Muscle layer of colon (tissue), 2 donors: ENCODE data around the gene IL10RA.

Experiments
- H3K27ac ChIP-seq: one replicate; pipeline ENCODE4 v1.7.0; 2013; ENCODE audit warnings: low read depth, mild to moderate bottlenecking, low read length, moderate library complexity
- H3K27me3 ChIP-seq, 2 donors: one replicate each; pipeline ENCODE4 v1.7.0; 2013; ENCODE audit warnings: low read length in 2 of 2, mild to moderate bottlenecking in 2 of 2; ENCODE audit not compliant: insufficient read depth in 2 of 2, control insufficient read depth in 1 of 2
- H3K36me3 ChIP-seq: one replicate; pipeline ENCODE4 v1.7.0; 2013; ENCODE audit warnings: mild to moderate bottlenecking, low read length; ENCODE audit not compliant: insufficient read depth
- H3K4me1 ChIP-seq: one replicate; pipeline ENCODE4 v1.7.0; 2013; ENCODE audit warnings: mild to moderate bottlenecking, low read length; ENCODE audit not compliant: insufficient read depth
- H3K4me3 ChIP-seq, 2 donors: one replicate each; pipeline ENCODE4 v1.7.0; 2013; ENCODE audit warnings: low read length in 2 of 2, low read depth in 1 of 2, mild to moderate bottlenecking in 1 of 2, moderate library complexity in 1 of 2
- H3K9ac ChIP-seq: one replicate; pipeline ENCODE4 v1.7.0; 2013; ENCODE audit warnings: low read length
- H3K9me3 ChIP-seq: one replicate; pipeline ENCODE4 v1.7.0; 2013; ENCODE audit warnings: mild to moderate bottlenecking, low read length
- donor health status: abdominal sarcoma.
- donor health status: Adenocarcinoma of cecum.

The IL10RA gene

GRCh38 chr11:118045191-118045590 is 59.0 kb downstream of the IL10RA start:
- Histone ChIP-seq H3K9me3 (no peaks in the 10 kb centered on the region), H3K9ac (no peak overlapping the region), H3K4me3 (no peak overlapping the region), H3K36me3 (no peaks in the 10 kb centered on the region), H3K27me3 (no peaks in the 10 kb centered on the region), H3K4me1 (no peaks in the 10 kb centered on the region), H3K27ac (no peak overlapping the region)

DNA sequence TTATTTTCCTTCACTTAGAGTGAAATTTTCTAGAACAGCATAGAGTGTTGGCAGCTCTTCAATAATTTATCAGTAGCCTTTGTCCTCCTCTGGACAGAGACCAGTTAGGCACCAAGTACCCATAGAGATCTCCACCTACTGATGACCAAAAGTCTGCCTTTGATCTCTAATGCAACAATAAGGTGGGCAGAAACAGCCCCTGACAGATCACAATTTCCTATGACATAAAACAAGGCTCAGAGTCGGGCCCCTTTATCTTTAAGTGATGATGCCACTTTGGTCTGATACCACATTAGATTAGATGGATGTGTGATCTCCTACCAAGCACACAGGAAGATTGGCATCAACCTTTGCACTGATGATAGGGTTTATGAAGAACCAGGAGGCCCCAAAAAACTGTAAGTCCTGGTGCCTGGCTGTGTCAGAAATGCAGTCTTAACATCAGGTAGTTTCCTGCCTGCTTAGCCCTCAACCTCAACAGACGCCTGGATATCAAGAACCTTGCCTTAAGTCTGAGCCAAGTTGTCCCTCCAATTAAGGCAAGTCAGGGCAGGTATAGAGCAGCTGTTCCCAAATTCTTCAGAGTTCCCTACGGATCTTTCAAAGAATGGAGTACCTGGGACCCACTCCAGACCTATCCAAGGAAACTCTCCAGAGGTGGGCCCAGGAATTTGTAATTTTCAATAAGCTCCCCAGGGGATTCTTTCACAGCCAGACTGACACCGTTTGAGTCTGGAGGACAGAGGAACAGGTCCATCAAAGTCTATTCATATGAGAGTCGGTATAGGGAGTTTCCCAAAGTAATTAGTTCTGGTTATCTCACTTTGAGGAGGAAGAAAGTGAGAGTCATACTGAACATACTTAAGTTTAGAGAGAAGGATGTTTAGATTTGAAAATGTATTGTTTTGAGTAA is 60.1 kb downstream of the IL10RA start:
- no peaks in the 10 kb centered on the region for H3K4me1 ChIP-seq
- no peak overlapping the region for H3K27ac ChIP-seq
- H3K27me3 ChIP-seq, result no peaks in the 10 kb centered on the region
- H3K9ac ChIP-seq, result no peak overlapping the region
- H3K36me3 ChIP-seq, result no peaks in the 10 kb centered on the region
- no peaks in the 10 kb centered on the region for H3K9me3 ChIP-seq
- H3K4me3 ChIP-seq, result no peak overlapping the region

DNA sequence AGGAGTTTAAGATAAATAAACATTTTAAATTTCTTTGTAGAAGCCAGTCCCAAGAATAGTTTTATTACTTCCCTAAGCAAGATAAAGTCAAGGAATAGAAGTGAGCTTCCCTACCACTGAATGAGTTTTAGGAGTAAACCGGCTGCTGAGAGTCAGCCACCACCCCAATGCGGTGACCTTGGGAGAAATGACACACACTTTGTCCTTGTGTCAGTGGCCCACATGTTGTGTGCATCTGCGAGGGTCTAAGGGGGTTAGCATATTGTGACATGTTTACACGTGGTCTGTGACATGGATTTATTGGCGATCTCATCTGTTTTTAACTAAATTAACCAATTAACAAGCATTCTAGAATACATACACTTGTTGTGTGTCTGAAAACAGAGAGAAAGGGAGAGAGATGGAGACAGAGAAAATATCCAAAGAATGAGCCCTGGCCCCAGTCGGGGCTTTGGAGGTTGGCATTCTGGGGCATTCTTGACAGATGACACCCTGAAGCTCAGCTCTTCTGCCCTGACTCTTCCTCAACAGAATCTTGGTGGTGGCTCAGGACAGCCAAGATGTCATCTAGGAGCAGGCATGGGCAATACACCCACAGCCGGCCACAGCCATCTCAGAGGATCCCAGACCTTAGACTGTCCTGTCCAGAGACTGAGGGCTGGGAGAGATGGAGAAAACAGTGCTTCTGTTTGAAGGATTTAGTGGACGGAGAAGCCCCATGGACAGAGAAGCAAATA is 60.9 kb downstream of the IL10RA start:
- no peaks in the 10 kb centered on the region for H3K9me3 ChIP-seq
- no peak overlapping the region for H3K9ac ChIP-seq
- no peaks in the 10 kb centered on the region for H3K27me3 ChIP-seq
- H3K4me3 ChIP-seq, result no peak overlapping the region
- H3K27ac ChIP-seq, result no peak overlapping the region
- H3K36me3 ChIP-seq, result no peaks in the 10 kb centered on the region
- H3K4me1 ChIP-seq, result no peaks in the 10 kb centered on the region

- Histone ChIP-seq H3K4me1 (no peaks in the 10 kb centered on the region), H3K27me3 (no peaks in the 10 kb centered on the region), H3K27ac (no peak overlapping the region), H3K36me3 (no peaks in the 10 kb centered on the region), H3K9ac (no peak overlapping the region), H3K9me3 (no peaks in the 10 kb centered on the region), H3K4me3 (no peak overlapping the region)
Measured at GRCh38 chr11:118047749-118048148, 61.6 kb downstream of the IL10RA start.

- Histone ChIP-seq H3K9ac (no peak overlapping the region), H3K36me3 (no peaks in the 10 kb centered on the region), H3K4me3 (no peak overlapping the region), H3K27me3 (no peaks in the 10 kb centered on the region), H3K9me3 (no peaks in the 10 kb centered on the region), H3K27ac (no peak overlapping the region), H3K4me1 (no peaks in the 10 kb centered on the region)
Measured at GRCh38 chr11:118048472-118049370, 62.5 kb downstream of the IL10RA start.

DNA sequence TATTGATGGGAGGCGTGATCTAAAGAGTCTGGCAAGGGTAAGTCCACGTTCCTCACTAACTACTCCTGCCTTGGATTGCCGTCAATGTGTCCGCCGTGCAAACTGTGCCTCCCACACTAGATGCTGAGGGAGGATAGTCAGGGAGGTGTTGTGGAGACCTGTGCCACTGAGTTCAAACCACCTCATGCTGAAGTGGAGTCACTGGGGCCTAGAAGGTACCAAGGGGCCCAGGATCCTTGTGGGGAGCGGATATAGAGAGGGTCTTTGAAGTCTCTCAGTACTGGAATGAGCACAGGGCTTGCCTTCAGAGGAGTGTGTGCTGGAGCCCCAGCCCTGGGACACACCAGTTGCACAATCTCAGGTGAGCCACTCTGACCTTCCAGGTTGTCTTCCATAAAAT is 63.6 kb downstream of the IL10RA start:
- Histone ChIP-seq H3K9ac (no peak overlapping the region), H3K36me3 (no peaks in the 10 kb centered on the region), H3K27ac (no peak overlapping the region), H3K4me3 (no peak overlapping the region), H3K4me1 (no peaks in the 10 kb centered on the region), H3K27me3 (no peaks in the 10 kb centered on the region), H3K9me3 (no peaks in the 10 kb centered on the region)

DNA sequence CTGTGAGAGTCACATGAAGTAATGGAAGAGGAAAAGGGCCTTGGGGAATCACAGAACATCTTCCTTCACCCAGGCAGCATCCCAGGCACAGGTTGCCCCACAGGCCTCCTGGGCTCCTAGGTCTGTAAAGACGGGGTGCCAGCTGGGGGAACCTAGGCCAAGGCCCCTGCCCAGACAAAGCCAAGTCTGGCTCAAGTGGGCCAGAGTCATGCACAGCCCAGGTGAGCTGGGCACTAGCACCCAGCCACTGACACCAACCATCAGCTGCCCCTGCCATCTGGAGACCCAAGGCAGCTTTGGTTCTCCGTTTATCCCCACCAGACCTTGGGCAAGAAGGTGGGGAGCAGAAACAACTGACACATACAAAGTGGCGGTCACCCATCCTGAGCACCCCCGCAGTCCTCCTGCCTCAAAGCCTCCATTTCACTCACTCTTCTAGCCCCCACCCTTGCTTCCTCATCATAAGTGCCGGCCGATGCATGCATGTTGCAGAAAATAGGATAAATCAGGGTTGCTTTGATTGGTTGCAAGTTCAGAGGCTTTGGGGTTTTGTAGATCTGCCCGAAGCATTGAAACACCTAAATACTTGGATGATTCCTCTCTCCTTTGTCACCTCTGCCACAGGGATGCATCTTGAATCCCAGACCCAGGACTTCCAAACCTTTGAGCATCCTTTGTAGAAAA is 64.2 kb downstream of the IL10RA start:
- Histone ChIP-seq H3K9ac (no peak overlapping the region), H3K36me3 (no peaks in the 10 kb centered on the region), H3K9me3 (no peaks in the 10 kb centered on the region), H3K4me1 (no peaks in the 10 kb centered on the region), H3K27ac (no peak overlapping the region), H3K4me3 (no peak overlapping the region), H3K27me3 (no peaks in the 10 kb centered on the region)
